Osteocyte (in vitro differentiated cells): Measurements from ENCODE around the gene SNAPC3. TPM values are rescaled to one million over a fixed set of nuclear protein-coding genes. Genes with fewer than 3 reads are reported as not detected.
A peak's percentile ranks its signal among the peaks of the same experiment; 100 is the strongest.

Experiments used
- DNase-seq: peaks from one replicate; pipeline ENCODE4 v3.0.0; 2021; ENCODE audit warnings: mixed read lengths; ENCODE audit not compliant: unreplicated experiment; ENCODE audit errors: extremely low spot score
- H3K27ac Mint-ChIP-seq: one replicate; pipeline ENCODE4 v1.8.0; 2021; ENCODE audit warnings: mild to moderate bottlenecking, mixed read lengths; ENCODE audit not compliant: unreplicated experiment
- H3K27me3 Mint-ChIP-seq: one replicate; pipeline ENCODE4 v1.8.0; 2021; ENCODE audit warnings: mixed read lengths; ENCODE audit not compliant: unreplicated experiment
- H3K36me3 Mint-ChIP-seq: one replicate; pipeline ENCODE4 v1.8.0; 2021; ENCODE audit warnings: mixed read lengths; ENCODE audit not compliant: unreplicated experiment
- H3K4me1 Mint-ChIP-seq: one replicate; pipeline ENCODE4 v1.8.0; 2021; ENCODE audit warnings: mixed read lengths; ENCODE audit not compliant: unreplicated experiment
- H3K4me3 Mint-ChIP-seq: one replicate; pipeline ENCODE4 v1.8.0; 2021; ENCODE audit warnings: mild to moderate bottlenecking, moderate library complexity, mixed read lengths; ENCODE audit not compliant: unreplicated experiment
- H3K9me3 Mint-ChIP-seq: one replicate; pipeline ENCODE4 v1.8.0; 2021; ENCODE audit warnings: mixed read lengths; ENCODE audit not compliant: unreplicated experiment
- total RNA-seq: library from RNA; stranded (reverse); gene quantifications from 2 replicates; pipeline ENCODE4 v1.2.1, GENCODE V29; 2021
- TF ChIP-seq, protein P1 (sequence below): fragments of 200-600 bp; sonication (generic); IDR thresholded peaks from 2 replicates; pipeline ENCODE4 v1.5.0; 2021; ENCODE audit warnings: antibody characterized with exemption, mild to moderate bottlenecking, moderate library complexity

Gene SNAPC3
- total RNA-seq, 1 donor from 2014 or later, result 36.1 TPM

DNA sequence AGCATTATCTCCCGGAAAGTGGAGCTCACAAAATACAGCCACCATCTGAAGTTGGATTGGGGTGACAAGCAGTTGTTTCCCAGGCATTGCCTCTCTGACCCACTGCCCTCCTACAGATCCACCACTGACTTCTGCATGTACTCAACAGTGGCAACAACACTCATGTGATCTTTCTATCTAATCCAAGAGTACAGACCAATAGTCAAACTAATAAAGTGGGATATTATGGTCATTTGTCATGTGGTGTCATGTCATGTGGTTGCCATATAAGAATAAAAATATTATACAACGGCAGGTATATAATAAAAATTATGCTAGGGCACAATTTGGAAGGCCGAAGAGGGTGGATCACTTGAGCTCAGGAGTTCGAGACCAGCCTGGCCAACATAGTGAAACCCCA is 33.0 kb upstream of the SNAPC3 start:
- Mint-ChIP-seq H3K36me3 (no peaks in the 10 kb centered on the region), H3K4me3 (no peak overlapping the region), H3K9me3 (no peaks in the 10 kb centered on the region), H3K4me1 (no peaks in the 10 kb centered on the region), H3K27ac (no peak overlapping the region), H3K27me3 (no peaks in the 10 kb centered on the region)
- no peak for DNase-seq
- TF ChIP-seq, protein P1, sequence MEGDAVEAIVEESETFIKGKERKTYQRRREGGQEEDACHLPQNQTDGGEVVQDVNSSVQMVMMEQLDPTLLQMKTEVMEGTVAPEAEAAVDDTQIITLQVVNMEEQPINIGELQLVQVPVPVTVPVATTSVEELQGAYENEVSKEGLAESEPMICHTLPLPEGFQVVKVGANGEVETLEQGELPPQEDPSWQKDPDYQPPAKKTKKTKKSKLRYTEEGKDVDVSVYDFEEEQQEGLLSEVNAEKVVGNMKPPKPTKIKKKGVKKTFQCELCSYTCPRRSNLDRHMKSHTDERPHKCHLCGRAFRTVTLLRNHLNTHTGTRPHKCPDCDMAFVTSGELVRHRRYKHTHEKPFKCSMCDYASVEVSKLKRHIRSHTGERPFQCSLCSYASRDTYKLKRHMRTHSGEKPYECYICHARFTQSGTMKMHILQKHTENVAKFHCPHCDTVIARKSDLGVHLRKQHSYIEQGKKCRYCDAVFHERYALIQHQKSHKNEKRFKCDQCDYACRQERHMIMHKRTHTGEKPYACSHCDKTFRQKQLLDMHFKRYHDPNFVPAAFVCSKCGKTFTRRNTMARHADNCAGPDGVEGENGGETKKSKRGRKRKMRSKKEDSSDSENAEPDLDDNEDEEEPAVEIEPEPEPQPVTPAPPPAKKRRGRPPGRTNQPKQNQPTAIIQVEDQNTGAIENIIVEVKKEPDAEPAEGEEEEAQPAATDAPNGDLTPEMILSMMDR, result no peak

DNA sequence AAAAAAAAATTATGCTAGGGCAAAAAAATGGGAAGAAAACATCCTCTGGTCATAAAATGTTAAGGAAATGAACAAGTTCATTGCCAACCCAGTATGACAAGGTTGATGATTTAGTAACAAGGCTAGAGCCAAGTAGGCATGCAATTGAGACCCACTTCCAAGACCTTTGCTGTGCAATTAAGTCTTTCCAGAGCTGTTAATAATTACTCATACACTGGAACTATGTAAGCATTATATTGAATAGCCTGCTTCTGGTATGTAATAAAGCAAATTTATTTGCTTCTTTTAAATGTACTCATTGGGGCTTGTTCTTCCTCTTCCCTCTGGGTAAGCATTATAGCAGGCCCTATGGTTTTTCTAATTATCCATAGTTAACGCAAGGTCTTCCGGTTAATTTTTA is 32.5 kb upstream of the SNAPC3 start:
- H3K4me3 Mint-ChIP-seq, result no peak overlapping the region
- H3K27me3 Mint-ChIP-seq, result no peaks in the 10 kb centered on the region
- no peaks in the 10 kb centered on the region for H3K36me3 Mint-ChIP-seq
- H3K9me3 Mint-ChIP-seq, result no peaks in the 10 kb centered on the region
- H3K27ac Mint-ChIP-seq, result no peak overlapping the region
- DNase-seq, result no peak
- TF ChIP-seq, protein P1, result no peak
- H3K4me1 Mint-ChIP-seq, result no peaks in the 10 kb centered on the region

DNA sequence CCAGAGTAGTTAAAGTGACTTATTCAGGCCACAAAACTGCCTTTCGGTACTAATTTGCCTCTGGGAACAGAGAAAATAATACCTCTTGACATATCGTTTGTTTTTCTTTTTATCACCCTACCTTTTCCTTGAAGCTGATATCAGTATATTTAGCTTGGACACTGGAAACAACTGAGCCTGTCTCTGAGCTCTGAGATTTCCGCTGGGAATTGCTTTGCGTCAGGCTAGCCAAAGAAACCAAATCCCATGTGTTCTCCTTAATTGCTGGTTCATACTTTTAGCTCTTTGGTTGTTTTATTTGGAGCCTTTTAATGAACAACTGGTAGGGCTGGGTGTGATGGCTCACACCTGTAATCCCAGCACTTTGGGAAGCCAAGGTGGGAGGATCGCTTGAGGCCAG is 30.3 kb upstream of the SNAPC3 start:
- TF ChIP-seq, protein P1, result no peak
- Mint-ChIP-seq H3K4me1 (no peaks in the 10 kb centered on the region), H3K27me3 (no peaks in the 10 kb centered on the region)

DNA sequence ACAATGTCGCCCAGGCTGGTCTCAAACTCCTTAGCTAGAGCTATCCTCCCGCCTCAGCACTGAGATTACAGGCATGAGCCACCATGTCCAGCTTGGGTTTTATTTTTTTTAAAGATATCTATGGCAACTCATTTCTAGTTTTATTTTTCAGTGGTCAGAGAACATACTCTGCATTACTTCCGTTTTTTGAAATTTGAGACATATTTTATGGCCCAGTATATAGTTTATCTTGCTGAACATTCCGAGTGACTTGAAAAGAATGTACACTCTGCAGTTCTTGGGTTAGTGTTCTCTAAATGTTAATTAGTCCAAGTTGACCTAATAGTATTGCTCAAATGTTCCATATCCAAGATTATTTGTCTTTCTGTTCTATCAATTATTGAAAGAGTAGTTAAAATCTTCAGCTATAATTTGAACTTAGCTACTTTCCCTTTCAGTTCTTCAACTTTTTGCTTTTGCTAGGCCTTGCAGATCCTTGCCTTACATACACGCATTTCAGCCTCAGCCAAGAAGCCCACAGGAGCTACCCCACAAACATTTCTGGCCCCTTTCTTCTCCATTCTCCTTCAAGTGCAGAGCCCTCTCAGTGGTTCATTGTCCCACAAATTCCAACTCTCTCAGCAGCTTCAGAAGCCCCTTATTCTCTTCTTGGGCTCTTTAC is 22.3 kb upstream of the SNAPC3 start:
- DNase-seq, result no peak
- TF ChIP-seq, protein P1, result no peak
- Mint-ChIP-seq H3K4me1 (peaks cover 44% of the 10 kb centered on the region), H3K4me3 (peak overlapping the region; percentile 36), H3K9me3 (no peaks in the 10 kb centered on the region), H3K27me3 (no peaks in the 10 kb centered on the region), H3K36me3 (peaks cover 2% of the 10 kb centered on the region), H3K27ac (peak overlapping the region; percentile 97)

More for the DNA sequence above, 30.3 kb upstream of the SNAPC3 start:
- Mint-ChIP-seq H3K36me3 (no peaks in the 10 kb centered on the region), H3K9me3 (no peaks in the 10 kb centered on the region), H3K27ac (no peak overlapping the region), H3K4me3 (no peak overlapping the region)
- no peak for DNase-seq

DNA sequence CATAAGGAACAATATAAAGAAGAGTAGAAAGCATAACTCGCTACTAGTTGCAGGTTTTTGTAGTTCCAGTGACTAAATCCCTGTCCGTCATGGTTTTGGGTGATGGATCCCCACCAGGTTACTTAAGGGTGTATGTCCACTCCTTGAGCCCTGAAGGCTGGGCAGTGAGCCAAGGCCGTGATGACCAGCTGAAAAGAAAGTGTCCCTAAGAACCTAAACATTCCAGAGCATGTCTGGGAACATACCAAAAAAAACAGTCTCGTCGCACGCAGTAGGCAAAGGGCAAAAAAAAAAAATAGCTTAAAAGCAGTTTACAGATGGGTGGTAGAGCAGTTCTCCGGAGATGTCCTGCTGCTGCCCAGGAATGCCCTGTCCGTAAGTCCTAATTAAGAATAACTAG is 21.4 kb upstream of the SNAPC3 start:
- Mint-ChIP-seq H3K4me3 (peak overlapping the region; percentile 44), H3K36me3 (peaks cover 2% of the 10 kb centered on the region), H3K27ac (peak overlapping the region; percentile 97), H3K9me3 (no peaks in the 10 kb centered on the region), H3K27me3 (no peaks in the 10 kb centered on the region), H3K4me1 (peaks cover 44% of the 10 kb centered on the region)
- TF ChIP-seq, protein P1, result no peak
- peak; percentile 93 for DNase-seq
